ENCODE data around the gene NFATC2. TPM values are rescaled to one million over a fixed set of nuclear protein-coding genes. Genes with fewer than 3 reads are reported as not detected.

Gene NFATC2
- total RNA-seq, 1 experiment from 2014 or later: 0.61 TPM

GRCh38 chr20:51563486-51564332, 21.2 kb upstream of the NFATC2 start:
- TF ChIP-seq CTCF (conservative IDR thresholded peaks at IDR 0.05): peak; percentile 33; the same call in 2 of the 3 replicates
- no peak overlapping the region for H4K5ac ChIP-seq (ENCODE audit: insufficient read length, low read depth, low read length)
- H3K79me1 ChIP-seq (ENCODE audit: insufficient read depth, low read depth, low read length, poor library complexity, severe bottlenecking): no peaks in the 10 kb centered on the region
- peaks cover 3% of the 10 kb centered on the region; the same call in 1 of the 2 replicates for H3K4me1 ChIP-seq (ENCODE audit: insufficient read depth, low read length)
- peaks cover 10% of the 10 kb centered on the region for H3K23me2 ChIP-seq (ENCODE audit: insufficient read length, low read depth, low read length, poor library complexity, severe bottlenecking)
- H3K4me2 ChIP-seq (ENCODE audit: insufficient read depth, insufficient read length, low read length): peak overlapping the region; percentile 61
- no CpG with 5 or more reads among the region's 15 CpGs for WGBS (ENCODE audit: extremely low coverage, insufficient read length, low lambda C conversion rate)
- no peak overlapping the region for H3K56ac ChIP-seq (ENCODE audit: insufficient read length, low read depth, low read length)
- H3K4ac ChIP-seq (ENCODE audit: low read depth, low read length): no peak overlapping the region
- H3T11ph ChIP-seq (ENCODE audit: low read length): no peak overlapping the region
- peak overlapping the region; percentile 33 for H3K18ac ChIP-seq (ENCODE audit: insufficient read length, low read depth, low read length)
- H2BK120ac ChIP-seq (ENCODE audit: low read depth, low read length, poor library complexity, severe bottlenecking): no peak overlapping the region
- no peak overlapping the region for H2BK5ac ChIP-seq (ENCODE audit: insufficient read length, low read length)
- Mint-ChIP-seq H3K27me3 (ENCODE audit: low read depth) (peaks cover 91% of the 10 kb centered on the region), H3K4me3 (peak overlapping the region; percentile 69 to 89), H3K4me1 (peaks cover 17 to 27% of the 10 kb centered on the region in 2 experiments), H3K27ac (no peak overlapping the region), H3K36me3 (ENCODE audit: insufficient read depth in 1 of 3, low read depth in 3 of 3) (no peaks in the 10 kb centered on the region; a peak in 1 of 7 replicates), H3K9me3 (peaks cover 0 to 2% of the 10 kb centered on the region in 2 experiments; a peak in 1 of 5 replicates)
- H4K20me1 ChIP-seq (ENCODE audit: control insufficient read depth, insufficient read depth, insufficient read length): no peaks in the 10 kb centered on the region
- H2AFZ ChIP-seq (ENCODE audit: low read length): no peak overlapping the region
- H3K9me3 ChIP-seq (ENCODE audit: control insufficient read depth, low read depth, low read length): no peaks in the 10 kb centered on the region
- peak overlapping the region; percentile 28 for H2BK20ac ChIP-seq (ENCODE audit: low read depth, low read length, poor library complexity, severe bottlenecking)
- no peak overlapping the region for H3K9ac ChIP-seq (ENCODE audit: extremely low read depth, insufficient read length, low read length)
- H2BK12ac ChIP-seq (ENCODE audit: insufficient read length, low read depth, low read length): no peak overlapping the region
- H3K27ac ChIP-seq (ENCODE audit: insufficient read length, low read depth, low read length): no peak overlapping the region
- H3K79me2 ChIP-seq (ENCODE audit: insufficient read depth, low read length): no peaks in the 10 kb centered on the region
- peak overlapping the region; percentile 63; the same call in 1 of the 2 replicates for H3K14ac ChIP-seq (ENCODE audit: insufficient read depth, low read length)
- peak; percentile 79 for DNase-seq
- H2BK15ac ChIP-seq (ENCODE audit: low read depth, low read length): no peak overlapping the region
- H4K91ac ChIP-seq (ENCODE audit: insufficient read length, low read depth, low read length): no peak overlapping the region
- H2AK5ac ChIP-seq (ENCODE audit: insufficient read length, low read length): no peak overlapping the region
- H4K8ac ChIP-seq (replicated peaks; ENCODE audit: insufficient read length, low read depth, low read length): no peak overlapping the region
- no peak overlapping the region for H3K23ac ChIP-seq (ENCODE audit: insufficient read length, low read depth, low read length)
- H3K27me3 ChIP-seq (ENCODE audit: insufficient read depth, low read length): peaks cover 38% of the 10 kb centered on the region; the same call in 1 of the 2 replicates
